ENCODE results near the gene RCHY1.
"Not testable (repeated sequence)": the region's sequence is repeated elsewhere in the genome, so short reads cannot be mapped to it uniquely, and the experiment has no call there.

RCHY1 gene

DNA sequence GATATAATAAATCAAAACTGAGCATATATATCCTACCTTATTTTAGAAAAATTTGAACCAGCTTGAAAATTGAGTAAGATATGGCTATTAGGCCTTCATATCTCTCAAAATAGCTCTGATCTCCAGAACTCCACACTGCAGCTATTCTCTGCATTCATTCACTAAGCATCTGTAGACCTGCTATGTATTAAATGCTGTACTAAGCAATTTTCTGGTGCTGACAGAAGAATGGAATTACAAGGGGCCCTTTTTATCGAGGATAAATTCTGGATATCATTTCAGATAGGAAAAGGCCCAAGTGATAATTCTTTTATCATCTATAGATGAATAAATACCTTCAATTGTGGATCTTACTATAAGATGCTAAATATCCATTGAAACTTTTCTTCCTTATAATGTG lies 1.9 kb upstream of the RCHY1 start:
- in situ Hi-C loops (cut with HindIII; ENCODE audit: low sequenced_read_pairs): no loop called here

DNA sequence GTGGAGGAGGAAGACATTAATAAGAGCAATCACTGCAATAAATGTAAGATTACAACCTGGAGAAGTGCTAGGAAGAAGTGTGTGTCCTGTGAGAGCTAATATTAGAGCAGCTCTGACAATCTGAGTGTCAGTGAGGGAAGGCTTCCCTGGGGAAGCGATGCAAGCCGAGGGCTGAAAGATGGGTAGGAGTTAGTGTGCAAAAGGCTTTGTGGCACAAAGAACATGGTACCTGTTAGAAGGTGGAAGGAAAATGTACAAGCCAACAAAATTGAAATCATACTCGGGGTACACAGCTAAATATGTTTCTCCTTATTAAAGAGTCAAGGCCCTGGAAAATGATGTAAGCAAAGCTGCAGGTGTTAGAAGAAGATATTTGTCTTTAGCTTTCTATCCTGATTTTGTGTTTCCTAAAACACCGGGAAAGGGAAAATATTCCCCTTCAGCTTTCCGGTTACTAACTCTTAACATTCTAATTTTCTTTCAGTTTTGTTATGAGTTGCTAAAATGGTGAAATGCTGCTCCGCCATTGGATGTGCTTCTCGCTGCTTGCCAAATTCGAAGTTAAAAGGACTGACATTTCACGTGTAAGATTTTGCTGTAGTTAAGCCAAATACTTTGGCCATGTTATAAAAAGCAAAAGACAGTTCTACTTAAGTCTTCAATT lies 878 bp upstream of the RCHY1 start:
- in situ Hi-C loops (cut with HindIII; ENCODE audit: low sequenced_read_pairs): no loop called here

DNA sequence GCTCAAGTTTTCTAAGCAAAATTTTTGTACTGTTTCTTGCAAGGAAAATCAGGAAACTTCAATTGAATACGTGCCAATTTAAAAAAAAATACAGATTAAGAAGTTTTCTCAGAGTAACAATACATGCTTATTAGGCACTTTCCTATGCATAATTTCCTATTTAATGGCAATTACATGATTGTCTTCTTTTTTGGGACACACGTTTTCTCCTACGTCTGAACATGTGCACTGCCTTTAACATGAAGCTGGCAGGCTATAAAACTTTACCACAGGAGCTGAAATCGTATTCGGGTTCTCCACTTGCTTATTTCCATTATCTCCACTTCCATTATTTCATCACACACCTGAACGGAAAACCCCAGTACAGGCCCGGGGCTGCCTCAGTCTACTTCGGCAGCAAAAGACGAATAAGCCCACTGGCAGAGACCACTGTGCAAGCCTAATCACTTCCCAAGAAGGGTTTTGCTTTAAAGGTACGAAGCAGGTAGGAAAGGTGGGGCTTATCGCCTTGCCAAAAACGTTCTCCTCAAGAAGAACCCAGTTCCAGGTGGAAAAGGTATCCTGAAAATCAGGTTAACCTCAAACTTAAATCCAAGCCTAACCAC lies 575 bp downstream of the RCHY1 start:
- in situ Hi-C loops (cut with HindIII; ENCODE audit: low sequenced_read_pairs): no loop called here

DNA sequence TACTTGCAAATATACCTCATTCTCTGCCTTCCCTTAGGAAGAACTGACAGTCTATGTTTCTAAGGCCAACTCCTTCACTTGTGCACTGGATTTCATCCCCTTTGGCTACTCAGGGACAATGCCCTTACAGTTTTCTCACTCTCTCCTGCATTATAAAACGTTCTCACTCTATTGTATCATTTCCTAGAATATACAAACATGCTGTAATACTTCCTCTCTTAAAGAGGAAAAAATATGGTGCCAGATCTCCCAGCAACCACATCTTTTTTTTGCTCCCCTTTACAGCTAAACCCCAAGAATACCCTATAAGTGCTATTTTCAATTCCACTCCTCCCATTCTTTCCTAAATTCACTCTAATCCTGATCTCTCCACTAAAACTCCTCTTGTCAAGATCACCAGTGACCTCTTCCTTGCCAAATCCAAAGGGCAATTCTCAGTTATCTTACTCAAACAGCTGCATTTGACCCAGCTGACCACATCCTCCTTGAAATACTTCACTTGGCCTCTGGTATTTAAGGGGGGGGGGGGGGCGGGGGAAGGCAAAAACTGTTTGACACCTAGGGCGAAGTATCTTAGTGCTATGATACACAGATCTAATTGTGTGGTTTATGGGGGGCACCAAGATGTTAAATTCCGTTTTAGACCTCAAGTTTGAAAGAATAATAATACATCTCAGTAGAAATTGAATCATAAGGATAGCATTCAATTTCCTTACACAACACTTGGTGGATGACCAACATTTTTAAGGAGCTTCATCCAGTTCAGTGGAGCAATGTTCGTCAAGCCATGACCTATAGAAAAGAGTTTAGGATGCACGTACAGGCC lies 1.6 kb downstream of the RCHY1 start:
- in situ Hi-C loops (cut with HindIII; ENCODE audit: low sequenced_read_pairs): no loop called here

DNA sequence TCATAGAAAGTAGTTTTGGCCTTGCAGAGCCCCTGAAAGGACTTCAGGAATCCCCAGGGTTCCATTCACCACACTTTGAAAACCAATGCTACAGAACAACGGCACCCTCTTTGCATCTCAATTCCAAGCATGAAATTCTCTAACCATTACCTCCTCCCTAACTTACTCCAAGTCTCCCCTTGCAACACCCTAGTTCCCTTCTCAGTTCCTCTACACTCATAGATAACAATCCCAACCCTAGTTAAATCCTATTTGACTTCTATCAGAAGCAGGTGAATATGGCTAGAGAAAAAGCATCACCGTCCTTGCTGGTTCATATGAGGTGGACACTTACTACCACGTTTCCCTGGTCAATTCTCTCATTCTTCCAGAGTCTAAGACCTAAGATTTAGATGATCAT lies 2.4 kb downstream of the RCHY1 start:
- in situ Hi-C loops (cut with HindIII; ENCODE audit: low sequenced_read_pairs): no loop called here

DNA sequence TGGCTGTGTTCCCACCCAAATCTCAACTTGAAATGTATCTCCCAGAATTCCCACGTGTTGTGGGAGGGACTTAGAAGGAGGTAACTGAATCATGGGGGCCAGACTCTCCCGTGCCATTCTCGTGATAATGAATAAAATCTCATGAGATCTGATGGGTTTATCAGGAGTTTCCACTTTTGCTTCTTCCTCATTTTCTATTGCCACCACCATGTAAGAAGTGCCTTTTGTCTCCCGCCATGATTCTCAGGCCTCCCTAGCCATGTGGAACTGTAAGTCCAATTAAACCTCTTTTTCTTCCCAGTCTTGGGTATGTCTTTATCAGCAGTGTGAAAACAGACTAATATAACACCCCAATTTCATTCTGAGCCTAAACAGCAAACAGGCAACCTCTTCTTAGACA lies 4.6 kb downstream of the RCHY1 start:
- in situ Hi-C loops (cut with HindIII; ENCODE audit: low sequenced_read_pairs): not testable (repeated sequence)

DNA sequence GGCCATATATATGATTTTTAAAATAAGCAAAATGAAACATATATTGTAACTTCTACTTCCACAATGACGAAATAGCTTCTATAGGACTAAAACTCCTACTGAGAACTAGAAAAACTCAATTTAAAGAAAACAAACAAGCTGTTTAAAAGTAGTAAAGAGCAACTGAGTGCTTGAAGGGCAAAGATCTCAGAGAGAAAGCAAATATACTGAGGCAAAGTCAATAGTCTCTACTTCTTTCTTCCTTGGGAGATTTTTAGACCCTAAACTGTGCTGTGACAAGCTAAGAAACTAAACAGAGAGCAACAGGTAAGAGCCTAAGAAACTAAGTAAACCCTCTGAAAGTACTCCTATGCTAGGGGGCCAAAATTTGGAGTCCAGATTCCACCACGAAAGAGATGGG lies 8.6 kb downstream of the RCHY1 start:
- in situ Hi-C loops (cut with HindIII; ENCODE audit: low sequenced_read_pairs): no loop called here

DNA sequence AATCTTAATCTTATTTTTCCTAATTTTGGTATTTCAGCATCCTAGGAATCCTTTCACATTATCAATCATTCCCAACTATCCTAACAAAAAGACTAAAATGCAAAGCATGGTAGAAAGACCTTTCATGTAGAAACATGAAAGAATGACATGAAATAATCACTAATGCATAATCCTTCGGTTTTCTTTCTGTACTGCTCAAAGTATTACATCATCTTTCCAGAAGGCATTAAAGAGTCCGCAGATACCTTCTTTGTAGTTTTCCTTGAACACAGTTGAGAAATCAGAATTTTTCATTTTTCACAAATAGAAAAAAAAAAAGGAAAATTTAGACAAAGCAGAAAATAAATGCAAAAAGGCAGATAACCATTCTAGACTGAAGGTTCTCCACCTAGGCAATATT lies 11.5 kb downstream of the RCHY1 start:
- in situ Hi-C loops (cut with HindIII; ENCODE audit: low sequenced_read_pairs): no loop called here

DNA sequence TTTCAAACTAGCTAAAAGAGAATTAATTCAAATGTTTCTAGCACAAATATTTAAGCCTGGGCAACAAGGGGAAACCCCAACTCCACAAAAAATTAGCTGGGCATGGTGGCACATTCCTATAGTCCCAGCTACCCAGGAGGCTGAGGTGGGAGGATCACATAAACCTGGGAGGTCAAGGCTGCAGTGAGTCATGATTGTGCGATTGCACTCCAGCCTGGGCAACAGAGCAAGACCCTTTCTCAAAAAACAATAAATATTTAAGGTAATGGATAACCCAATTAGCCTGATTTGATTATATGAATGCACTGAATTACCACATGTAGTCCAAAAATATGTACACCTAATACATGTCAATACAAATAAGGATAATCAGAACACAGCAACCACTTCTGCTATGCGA lies 14.3 kb downstream of the RCHY1 start:
- in situ Hi-C loops (cut with HindIII; ENCODE audit: low sequenced_read_pairs): no loop called here

DNA sequence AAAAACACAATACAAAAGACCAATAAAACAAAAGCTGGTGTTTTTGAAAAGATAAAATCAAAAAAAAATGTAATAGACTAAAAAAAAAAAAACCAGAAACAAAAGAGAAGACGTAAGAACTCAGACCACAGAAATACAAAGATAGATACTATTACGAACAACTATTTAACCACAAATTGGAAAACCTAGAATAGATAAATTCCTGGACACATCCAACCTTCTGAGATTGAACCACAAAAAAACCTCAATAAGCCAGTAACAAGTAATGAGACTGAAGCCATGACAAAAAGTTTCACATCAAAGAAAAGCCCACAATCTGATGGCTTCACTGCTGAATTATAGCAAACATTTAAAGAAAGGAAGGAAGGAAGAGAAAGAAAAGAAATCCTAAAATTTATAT lies 16.2 kb downstream of the RCHY1 start:
- in situ Hi-C loops (cut with HindIII; ENCODE audit: low sequenced_read_pairs): no loop called here

DNA sequence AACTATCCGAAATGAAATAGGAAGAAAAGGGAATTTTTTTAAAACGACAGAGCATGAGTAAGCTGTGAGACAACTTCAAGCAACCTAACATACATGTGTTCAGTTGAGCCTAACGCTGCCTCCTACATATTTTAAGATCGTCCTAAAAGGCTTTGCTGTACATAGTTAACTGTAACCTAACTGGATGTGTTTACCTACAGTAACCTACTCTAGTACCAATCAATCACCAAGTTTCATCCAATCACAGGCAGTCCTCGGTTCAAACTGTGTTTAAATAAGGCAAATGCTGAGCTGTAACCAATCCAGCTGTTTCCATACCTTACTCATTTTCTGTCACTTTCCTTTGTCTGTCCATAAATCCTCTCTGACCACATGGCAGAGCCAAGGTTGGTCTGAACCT lies 17.1 kb downstream of the RCHY1 start:
- in situ Hi-C loops (cut with HindIII; ENCODE audit: low sequenced_read_pairs): no loop called here

DNA sequence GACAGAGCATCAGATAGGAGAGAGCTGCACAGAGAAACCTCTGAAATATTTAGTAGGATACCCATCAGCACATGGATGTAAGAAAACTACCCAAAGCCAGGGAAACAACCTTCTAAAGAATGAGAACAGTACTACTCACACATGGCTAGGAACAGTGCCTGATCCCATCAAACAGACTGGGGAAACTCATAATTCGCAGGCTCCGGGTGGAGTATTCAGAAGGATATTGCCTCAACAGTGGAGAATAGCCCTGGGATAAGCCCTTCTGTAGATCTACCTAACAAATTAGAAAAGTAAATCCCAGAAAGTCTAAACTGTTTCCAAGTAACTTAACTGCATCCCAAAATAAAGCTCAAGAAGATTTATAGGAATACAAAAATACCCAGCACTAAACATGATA lies 17.8 kb downstream of the RCHY1 start:
- in situ Hi-C loops (cut with HindIII; ENCODE audit: low sequenced_read_pairs): no loop called here

DNA sequence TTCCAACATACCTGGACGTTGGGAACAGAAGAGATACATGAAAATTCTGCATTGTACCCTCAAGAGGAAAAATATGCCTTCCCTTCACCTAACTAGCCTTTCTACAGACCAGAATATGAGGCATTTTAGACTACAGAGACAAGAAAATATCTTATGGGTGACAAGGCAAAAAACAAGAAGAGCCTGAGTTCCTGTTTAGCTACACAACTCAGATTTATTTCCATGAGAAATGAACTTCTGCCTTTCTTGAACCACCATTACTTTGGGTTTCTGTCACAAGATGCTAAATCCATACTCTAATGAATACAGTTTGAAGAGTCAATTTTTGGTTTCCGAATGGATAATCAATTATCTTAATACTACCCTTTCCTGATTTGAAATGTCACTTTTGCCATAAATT lies 18.7 kb downstream of the RCHY1 start:
- in situ Hi-C loops (cut with HindIII; ENCODE audit: low sequenced_read_pairs): no loop called here

DNA sequence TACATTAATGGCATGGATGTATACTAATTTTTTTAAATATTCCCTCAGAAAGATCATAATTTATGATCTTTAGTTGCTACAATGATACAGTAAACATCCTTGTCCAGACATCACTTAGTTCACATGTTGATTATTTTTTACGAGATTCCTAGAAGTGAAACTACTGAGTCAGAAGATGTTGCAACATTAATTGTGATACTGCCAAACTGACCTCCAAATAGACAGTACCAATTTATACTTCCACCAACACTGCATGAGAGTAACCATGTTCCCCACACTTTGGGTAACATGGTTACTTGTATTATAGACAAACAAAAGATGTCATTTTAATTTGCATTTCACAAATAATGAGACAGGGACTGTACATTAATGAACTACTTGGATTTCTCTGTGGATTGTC lies 19.6 kb downstream of the RCHY1 start:
- in situ Hi-C loops (cut with HindIII; ENCODE audit: low sequenced_read_pairs): no loop called here

DNA sequence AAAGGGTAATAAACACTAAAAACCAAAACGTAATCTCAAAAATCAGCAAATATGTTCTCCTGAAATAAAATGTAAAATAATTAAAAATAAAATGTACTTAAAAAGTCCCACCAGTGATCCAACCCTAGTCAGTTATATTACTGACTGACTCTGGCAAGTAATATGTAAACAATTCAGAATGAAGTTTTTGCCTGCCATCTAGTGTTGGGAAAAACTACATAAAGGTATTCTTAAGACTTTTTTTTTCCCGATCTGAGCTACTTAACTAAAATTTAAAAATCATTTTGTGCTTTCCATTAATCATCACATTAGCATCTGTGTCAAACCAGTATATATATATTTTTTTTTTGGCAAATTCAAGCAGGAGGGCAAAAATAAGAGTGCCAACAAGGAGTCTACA lies 24.0 kb downstream of the RCHY1 start:
- in situ Hi-C loops (cut with HindIII; ENCODE audit: low sequenced_read_pairs): no loop called here

DNA sequence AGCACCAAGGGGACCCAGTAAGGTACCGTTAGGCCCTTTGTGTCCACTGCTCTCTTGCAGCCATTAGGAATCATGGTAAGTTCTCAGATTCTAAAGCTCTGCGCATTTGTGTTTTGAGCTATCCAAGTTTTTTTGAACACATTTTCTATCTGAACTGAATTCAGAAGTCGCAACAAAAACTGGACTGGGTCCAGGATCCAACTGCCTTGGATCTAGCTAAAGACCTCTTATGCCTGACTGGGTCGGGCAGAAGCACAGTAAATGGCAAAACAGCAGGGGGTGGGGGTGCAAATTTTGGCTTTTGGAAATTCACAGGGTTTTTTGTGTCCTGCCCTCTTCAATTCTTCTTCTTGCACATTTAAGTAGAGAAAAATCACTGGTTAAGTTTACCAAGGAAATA lies 30.0 kb downstream of the RCHY1 start:
- in situ Hi-C loops (cut with HindIII; ENCODE audit: low sequenced_read_pairs): no loop called here

DNA sequence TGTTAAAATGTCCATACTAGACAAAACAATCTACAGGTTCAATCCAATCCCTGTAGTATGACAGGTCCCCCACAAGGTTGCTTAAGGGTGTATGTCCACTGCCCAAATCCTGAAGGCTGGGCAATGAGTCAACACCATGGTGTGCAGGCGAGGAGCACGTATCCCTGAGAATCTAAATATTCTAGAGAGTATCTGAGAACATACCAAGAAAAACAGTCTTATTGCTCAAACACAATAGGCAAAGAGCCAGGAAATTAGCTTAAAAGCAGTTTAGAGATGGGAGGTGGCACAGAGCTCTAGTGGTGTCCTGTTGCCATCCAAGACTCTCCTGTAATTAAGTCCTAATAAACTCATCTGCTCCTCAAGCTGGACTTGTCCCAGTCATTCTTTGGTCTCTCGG lies 37.0 kb downstream of the RCHY1 start:
- in situ Hi-C loops (cut with HindIII; ENCODE audit: low sequenced_read_pairs): no loop called here

DNA sequence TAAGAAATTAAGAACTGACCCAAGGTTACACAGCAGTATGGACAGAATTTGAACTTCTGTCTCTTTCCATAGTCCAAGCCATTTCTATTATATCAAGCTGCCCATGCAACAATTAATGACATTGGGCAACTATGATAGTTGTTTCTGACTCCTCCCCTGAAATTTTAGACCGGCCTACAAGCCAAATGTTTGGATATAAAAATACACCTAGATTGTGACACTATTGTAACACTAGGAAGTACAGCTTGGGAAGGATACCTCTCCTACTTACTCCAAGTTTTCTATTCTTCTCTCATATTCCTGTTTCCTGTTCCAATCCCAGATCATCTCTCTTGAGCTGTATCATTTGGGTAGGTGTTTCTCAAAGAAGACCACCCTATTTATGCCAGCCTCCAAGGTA lies 43.5 kb downstream of the RCHY1 start:
- in situ Hi-C loops (cut with HindIII; ENCODE audit: low sequenced_read_pairs): no loop called here

DNA sequence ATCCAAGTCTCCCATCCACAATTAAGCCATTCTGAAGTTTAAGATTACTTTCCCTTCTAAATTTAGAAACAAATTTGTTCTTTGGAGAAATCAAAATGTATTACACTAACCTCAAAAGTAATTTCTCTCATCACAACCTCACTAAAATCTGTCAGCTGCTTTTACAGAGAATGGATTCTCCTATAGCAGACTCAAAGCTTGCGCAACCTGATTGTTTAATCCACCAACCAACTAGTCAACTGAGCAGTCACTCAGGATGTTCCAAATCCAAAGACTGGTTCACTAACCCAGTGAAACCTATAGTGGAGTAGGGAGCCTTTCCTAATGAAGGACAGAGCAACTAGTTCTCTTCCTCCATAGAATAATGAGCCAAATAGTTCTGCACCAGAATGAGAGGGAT lies 44.3 kb downstream of the RCHY1 start:
- in situ Hi-C loops (cut with HindIII; ENCODE audit: low sequenced_read_pairs): no loop called here

DNA sequence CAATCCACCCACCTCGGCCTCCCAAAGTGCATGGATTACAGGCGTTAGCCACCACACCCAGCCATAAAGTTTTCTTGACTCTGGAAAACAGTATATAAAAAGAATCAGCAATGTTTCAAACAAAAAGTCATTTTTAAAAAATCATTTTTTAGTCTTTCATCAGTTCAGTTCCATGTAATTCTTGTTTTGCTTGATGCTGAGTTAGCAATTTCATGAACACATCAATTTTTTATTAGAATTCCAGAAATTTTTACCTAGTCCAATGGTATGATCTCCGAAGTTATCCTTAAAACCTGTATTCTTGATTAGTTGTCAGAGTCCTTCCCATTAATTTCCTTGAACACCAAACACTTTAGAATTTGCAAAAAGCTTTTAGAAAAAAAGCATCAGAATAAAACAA lies 56.8 kb downstream of the RCHY1 start:
- in situ Hi-C loops (cut with HindIII; ENCODE audit: low sequenced_read_pairs): no loop called here

DNA sequence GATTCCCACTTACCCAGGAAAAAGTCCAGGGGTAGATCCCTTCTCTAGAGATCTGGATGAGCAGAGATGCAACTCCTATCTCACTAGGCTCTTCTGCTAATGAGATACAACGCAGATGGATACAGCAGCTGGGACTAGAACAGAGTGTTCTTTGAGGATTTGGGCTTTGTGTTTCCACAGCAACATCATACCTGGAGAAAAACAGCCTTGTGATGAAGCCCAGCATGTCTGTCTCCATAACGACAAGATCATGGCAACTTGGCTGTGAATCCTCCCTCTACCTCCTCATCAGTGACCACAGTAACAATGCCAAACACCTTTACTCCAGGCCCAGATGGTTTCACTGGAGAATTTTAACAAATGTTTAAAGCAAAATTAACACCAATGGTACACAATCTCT lies 80.1 kb downstream of the RCHY1 start:
- in situ Hi-C loops (cut with HindIII; ENCODE audit: low sequenced_read_pairs): no loop called here

DNA sequence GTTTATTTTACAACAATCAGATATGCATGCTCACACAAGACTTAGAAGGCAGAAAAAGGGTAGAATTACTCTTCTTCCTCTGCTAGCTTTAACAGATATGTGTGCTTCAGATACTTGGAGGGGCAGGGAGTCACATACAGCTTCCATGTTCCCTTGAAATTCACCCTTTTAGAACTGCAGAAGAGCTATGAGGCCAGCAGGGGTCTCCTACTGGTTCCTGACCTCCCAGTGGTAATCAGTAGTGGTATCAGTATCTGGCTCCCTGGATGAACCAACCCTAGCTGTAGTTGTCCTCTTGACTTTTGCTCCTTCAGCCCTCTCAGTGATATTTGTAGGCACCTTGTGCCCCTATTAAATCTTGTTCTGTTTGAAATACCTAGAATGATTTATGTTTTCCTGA lies 81.5 kb downstream of the RCHY1 start:
- in situ Hi-C loops (cut with HindIII; ENCODE audit: low sequenced_read_pairs): no loop called here
